Body of pancreas (tissue), 4 donors: Measurements from ENCODE around the gene TDRD9.

Source experiments
- POLR2A ChIP-seq, 3 donors: fragments of 450-650 bp; IDR thresholded peaks; one replicate each; pipeline ENCODE4 v1.6.1; 2016; ENCODE audit warnings: antibody characterized with exemption in 3 of 3, mild to moderate bottlenecking in 2 of 3
- TF ChIP-seq, protein P1 (sequence below), 7 experiments: fragments of 450-650 bp in 4 of 7; fragments of 200-600 bp in 3 of 7; sonication (generic) in 3 of 7; IDR thresholded peaks; one replicate each; pipeline ENCODE4 v1.5.1; 2016 to 2019; ENCODE audit warnings: antibody characterized with exemption in 7 of 7

DNA sequence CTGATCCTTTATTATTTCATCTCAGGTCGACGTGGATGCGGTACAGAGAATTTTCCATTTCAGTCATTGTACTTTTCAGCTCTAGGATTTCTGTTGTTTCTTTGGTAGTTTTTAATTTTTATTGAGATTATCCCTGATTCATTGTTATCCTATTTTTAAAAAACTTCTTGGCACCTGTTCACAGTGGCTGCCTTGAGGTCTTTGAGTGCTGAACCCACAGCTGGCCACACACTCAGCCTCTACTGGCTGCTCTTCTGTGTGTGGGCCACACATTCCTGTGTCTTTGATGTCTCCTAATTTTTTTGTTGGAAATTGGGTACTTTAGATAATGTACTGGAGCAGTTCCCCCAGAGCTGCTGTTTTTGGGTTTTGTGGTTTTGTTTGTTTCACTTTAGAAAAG is 119.5 kb downstream of the TDRD9 start:
- TF ChIP-seq, protein P1, sequence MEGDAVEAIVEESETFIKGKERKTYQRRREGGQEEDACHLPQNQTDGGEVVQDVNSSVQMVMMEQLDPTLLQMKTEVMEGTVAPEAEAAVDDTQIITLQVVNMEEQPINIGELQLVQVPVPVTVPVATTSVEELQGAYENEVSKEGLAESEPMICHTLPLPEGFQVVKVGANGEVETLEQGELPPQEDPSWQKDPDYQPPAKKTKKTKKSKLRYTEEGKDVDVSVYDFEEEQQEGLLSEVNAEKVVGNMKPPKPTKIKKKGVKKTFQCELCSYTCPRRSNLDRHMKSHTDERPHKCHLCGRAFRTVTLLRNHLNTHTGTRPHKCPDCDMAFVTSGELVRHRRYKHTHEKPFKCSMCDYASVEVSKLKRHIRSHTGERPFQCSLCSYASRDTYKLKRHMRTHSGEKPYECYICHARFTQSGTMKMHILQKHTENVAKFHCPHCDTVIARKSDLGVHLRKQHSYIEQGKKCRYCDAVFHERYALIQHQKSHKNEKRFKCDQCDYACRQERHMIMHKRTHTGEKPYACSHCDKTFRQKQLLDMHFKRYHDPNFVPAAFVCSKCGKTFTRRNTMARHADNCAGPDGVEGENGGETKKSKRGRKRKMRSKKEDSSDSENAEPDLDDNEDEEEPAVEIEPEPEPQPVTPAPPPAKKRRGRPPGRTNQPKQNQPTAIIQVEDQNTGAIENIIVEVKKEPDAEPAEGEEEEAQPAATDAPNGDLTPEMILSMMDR (IDR thresholded peaks at IDR 0.05): no peak
- no peak for TF ChIP-seq POLR2A (IDR thresholded peaks at IDR 0.05)
